WTC11 (cell line): ENCODE measurements around the gene OR2Y1.

Experiments used
- FOXK1 ChIP-seq: sonication (generic); formaldehyde crosslinking; IDR thresholded peaks from 2 replicates; pipeline ENCODE4 v1.8.0; 2022; ENCODE audit warnings: mild to moderate bottlenecking, moderate library complexity, missing genetic modification reagents
- IRF2 ChIP-seq: sonication (generic); formaldehyde crosslinking; IDR thresholded peaks from 2 replicates; pipeline ENCODE4 v1.8.0; 2022; ENCODE audit warnings: low read depth, missing genetic modification reagents, borderline replicate concordance
- NFYB ChIP-seq: sonication (generic); formaldehyde crosslinking; conservative IDR thresholded peaks from 2 replicates; pipeline ENCODE4 v1.8.0; 2022; ENCODE audit warnings: low read depth, missing genetic modification reagents
- SP1 ChIP-seq: sonication (generic); formaldehyde crosslinking; conservative IDR thresholded peaks from 2 replicates; pipeline ENCODE4 v1.8.1; 2022; ENCODE audit warnings: missing genetic modification reagents
- ZNF423 ChIP-seq: fragments of 250-450 bp; sonication (Bioruptor Pico); IDR thresholded peaks from 2 replicates; pipeline ENCODE4 v2.1.2; 2022; ENCODE audit warnings: mild to moderate bottlenecking, moderate library complexity
- TF ChIP-seq, protein P1 (sequence below): sonication (generic); formaldehyde crosslinking; IDR thresholded peaks from 2 replicates; pipeline ENCODE4 v1.8.1; 2023; ENCODE audit warnings: mild to moderate bottlenecking, moderate library complexity, missing genetic modification reagents
- TF ChIP-seq, protein P2 (sequence below): sonication (generic); formaldehyde crosslinking; conservative IDR thresholded peaks from 2 replicates; pipeline ENCODE4 v1.8.1; 2022; ENCODE audit warnings: mild to moderate bottlenecking, missing genetic modification reagents
- TF ChIP-seq, protein P3 (sequence below): fragments of 200-600 bp; IDR thresholded peaks from 2 replicates; pipeline ENCODE4 v1.8.0; 2022; ENCODE audit warnings: antibody characterized with exemption

DNA sequence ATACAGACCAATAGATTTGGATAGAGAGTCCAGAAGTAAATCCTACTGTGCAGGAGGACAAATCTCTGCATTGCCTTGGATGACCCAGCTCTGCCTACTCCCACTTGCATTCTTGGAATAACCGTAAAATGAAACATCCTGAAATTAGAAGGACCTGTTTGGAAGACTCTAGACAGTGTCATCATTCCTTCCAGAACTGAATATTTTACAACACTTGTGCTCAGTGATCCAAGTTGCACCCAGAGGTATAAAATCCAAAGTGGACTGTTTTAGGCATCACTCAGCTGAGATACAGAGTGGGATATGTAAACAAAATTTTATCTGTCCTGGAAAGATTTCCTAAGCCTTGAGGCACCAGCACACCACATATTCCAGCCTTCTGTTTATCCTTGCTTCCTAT, 43.7 kb downstream of the OR2Y1 start:
- TF ChIP-seq SP1 (CRISPR knock-in tag) (no peak), FOXK1 (CRISPR knock-in tag) (no peak), IRF2 (CRISPR knock-in tag) (no peak), NFYB (CRISPR knock-in tag) (no peak), ZNF423 (CRISPR knock-in tag) (no peak)
- TF ChIP-seq, protein P1, sequence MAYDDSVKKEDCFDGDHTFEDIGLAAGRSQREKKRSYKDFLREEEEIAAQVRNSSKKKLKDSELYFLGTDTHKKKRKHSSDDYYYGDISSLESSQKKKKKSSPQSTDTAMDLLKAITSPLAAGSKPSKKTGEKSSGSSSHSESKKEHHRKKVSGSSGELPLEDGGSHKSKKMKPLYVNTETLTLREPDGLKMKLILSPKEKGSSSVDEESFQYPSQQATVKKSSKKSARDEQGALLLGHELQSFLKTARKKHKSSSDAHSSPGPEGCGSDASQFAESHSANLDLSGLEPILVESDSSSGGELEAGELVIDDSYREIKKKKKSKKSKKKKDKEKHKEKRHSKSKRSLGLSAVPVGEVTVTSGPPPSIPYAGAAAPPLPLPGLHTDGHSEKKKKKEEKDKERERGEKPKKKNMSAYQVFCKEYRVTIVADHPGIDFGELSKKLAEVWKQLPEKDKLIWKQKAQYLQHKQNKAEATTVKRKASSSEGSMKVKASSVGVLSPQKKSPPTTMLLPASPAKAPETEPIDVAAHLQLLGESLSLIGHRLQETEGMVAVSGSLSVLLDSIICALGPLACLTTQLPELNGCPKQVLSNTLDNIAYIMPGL (CRISPR knock-in tag): no peak
- TF ChIP-seq, protein P2, sequence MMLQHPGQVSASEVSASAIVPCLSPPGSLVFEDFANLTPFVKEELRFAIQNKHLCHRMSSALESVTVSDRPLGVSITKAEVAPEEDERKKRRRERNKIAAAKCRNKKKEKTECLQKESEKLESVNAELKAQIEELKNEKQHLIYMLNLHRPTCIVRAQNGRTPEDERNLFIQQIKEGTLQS: no peak
- TF ChIP-seq, protein P3, sequence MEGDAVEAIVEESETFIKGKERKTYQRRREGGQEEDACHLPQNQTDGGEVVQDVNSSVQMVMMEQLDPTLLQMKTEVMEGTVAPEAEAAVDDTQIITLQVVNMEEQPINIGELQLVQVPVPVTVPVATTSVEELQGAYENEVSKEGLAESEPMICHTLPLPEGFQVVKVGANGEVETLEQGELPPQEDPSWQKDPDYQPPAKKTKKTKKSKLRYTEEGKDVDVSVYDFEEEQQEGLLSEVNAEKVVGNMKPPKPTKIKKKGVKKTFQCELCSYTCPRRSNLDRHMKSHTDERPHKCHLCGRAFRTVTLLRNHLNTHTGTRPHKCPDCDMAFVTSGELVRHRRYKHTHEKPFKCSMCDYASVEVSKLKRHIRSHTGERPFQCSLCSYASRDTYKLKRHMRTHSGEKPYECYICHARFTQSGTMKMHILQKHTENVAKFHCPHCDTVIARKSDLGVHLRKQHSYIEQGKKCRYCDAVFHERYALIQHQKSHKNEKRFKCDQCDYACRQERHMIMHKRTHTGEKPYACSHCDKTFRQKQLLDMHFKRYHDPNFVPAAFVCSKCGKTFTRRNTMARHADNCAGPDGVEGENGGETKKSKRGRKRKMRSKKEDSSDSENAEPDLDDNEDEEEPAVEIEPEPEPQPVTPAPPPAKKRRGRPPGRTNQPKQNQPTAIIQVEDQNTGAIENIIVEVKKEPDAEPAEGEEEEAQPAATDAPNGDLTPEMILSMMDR: no peak
